Ectodermal cell (in vitro differentiated cells): ENCODE data around the gene ZNF841.
"Not testable (repeated sequence)": the region's sequence is repeated elsewhere in the genome, so short reads cannot be mapped to it uniquely, and the experiment has no call there.

Source experiments
- H3K27ac ChIP-seq: 2 replicates; pipeline ENCODE4 v1.7.0; 2013; ENCODE audit warnings: mild to moderate bottlenecking, low read depth, low read length; ENCODE audit not compliant: insufficient read depth, poor library complexity, severe bottlenecking
- H3K27me3 ChIP-seq: 2 replicates; pipeline ENCODE4 v1.7.0; 2013; ENCODE audit warnings: mild to moderate bottlenecking, low read length; ENCODE audit not compliant: insufficient read depth, control insufficient read depth, poor library complexity, severe bottlenecking
- H3K36me3 ChIP-seq: one replicate; pipeline ENCODE4 v1.7.0; 2013; ENCODE audit warnings: low read length; ENCODE audit not compliant: control insufficient read depth, insufficient read depth
- H3K4me1 ChIP-seq: one replicate; pipeline ENCODE4 v1.7.0; 2013; ENCODE audit warnings: low read length; ENCODE audit not compliant: control insufficient read depth, insufficient read depth
- H3K4me3 ChIP-seq: 2 replicates; pipeline ENCODE4 v1.7.0; 2013; ENCODE audit warnings: low read depth, low read length, control low read depth; ENCODE audit not compliant: insufficient read depth
- H3K9me3 ChIP-seq: 2 replicates; pipeline ENCODE4 v1.7.0; 2013; ENCODE audit warnings: mild to moderate bottlenecking, low read length, moderate library complexity; ENCODE audit not compliant: control insufficient read depth
- WGBS, 2 experiments: methylation state at CpG; one replicate each; pipeline ENCODE4 v1.1.7; 2013; ENCODE audit warnings: missing lambda C conversion rate in 2 of 2; 5-methylcytosine and 5-hydroxymethylcytosine counted together

Gene ZNF841

GRCh38 chr19:52069653-52070052 lies 25.9 kb downstream of the ZNF841 start:
- Histone ChIP-seq H3K9me3 (peaks cover 16% of the 10 kb centered on the region), H3K27me3 (no peaks in the 10 kb centered on the region), H3K27ac (no peak overlapping the region), H3K4me3 (no peak overlapping the region), H3K36me3 (peaks cover 32% of the 10 kb centered on the region), H3K4me1 (no peaks in the 10 kb centered on the region)
- WGBS, 2 experiments = 76 to 82% methylated on average over 1 of the region's 2 CpGs

GRCh38 chr19:52066258-52066863 lies 29.2 kb downstream of the ZNF841 start:
- Histone ChIP-seq H3K9me3 (peaks cover 22% of the 10 kb centered on the region), H3K27me3 (no peaks in the 10 kb centered on the region), H3K4me1 (no peaks in the 10 kb centered on the region), H3K27ac (no peak overlapping the region), H3K36me3 (peaks cover 32% of the 10 kb centered on the region), H3K4me3 (no peak overlapping the region)
- WGBS, 2 experiments = 90 to 94% methylated on average over 6 of the region's 6 CpGs

- Histone ChIP-seq H3K27me3 (no peaks in the 10 kb centered on the region), H3K36me3 (peaks cover 32% of the 10 kb centered on the region), H3K27ac (no peak overlapping the region), H3K4me3 (no peak overlapping the region), H3K4me1 (no peaks in the 10 kb centered on the region), H3K9me3 (peaks cover 20% of the 10 kb centered on the region)
- 96% methylated on average over 6 of the region's 6 CpGs for WGBS, 2 experiments
Measured at GRCh38 chr19:52065399-52065798, 30.2 kb downstream of the ZNF841 start.

GRCh38 chr19:52056480-52056879 lies 39.1 kb downstream of the ZNF841 start:
- not testable (repeated sequence) for H3K27me3 ChIP-seq, H3K9me3 ChIP-seq, H3K4me1 ChIP-seq, H3K36me3 ChIP-seq, H3K27ac ChIP-seq, H3K4me3 ChIP-seq
- WGBS, 2 experiments = 95 to 96% methylated on average over 3 of the region's 3 CpGs

GRCh38 chr19:52051736-52052135 lies 43.8 kb downstream of the ZNF841 start:
- not testable (repeated sequence) for H3K4me1 ChIP-seq, H3K36me3 ChIP-seq, H3K4me3 ChIP-seq, H3K27ac ChIP-seq, H3K27me3 ChIP-seq, H3K9me3 ChIP-seq
- 100% methylated on average over 1 of the region's 1 CpG for WGBS, 2 experiments

GRCh38 chr19:52048555-52049501 lies 46.7 kb downstream of the ZNF841 start, which contains the start of gene ZNF432:
TSS of gene ZNF432 (minus strand) at chr19:52048838. CDS start at chr19:52046868, 1,970 bp downstream.
- Histone ChIP-seq H3K27ac (peak within 1 kb of the TSS; percentile 99), H3K4me1 (no peaks in the 10 kb centered on the region), H3K9me3 (peaks cover 4% of the 10 kb centered on the region), H3K36me3 (peaks cover 27% of the 10 kb centered on the region), H3K4me3 (peak within 1 kb of the TSS; percentile 83), H3K27me3 (no peaks in the 10 kb centered on the region)
- 1% methylated on average over 60 of the region's 60 CpGs for WGBS, 2 experiments

GRCh38 chr19:52039169-52039568 lies 56.4 kb downstream of the ZNF841 start:
- Histone ChIP-seq H3K27me3 (no peaks in the 10 kb centered on the region), H3K4me1 (no peaks in the 10 kb centered on the region), H3K27ac (no peak overlapping the region), H3K9me3 (peaks cover 15% of the 10 kb centered on the region), H3K36me3 (peaks cover 78% of the 10 kb centered on the region), H3K4me3 (no peak overlapping the region)
- 94 to 99% methylated on average over 3 to 4 of the region's 4 CpGs for WGBS, 2 experiments

GRCh38 chr19:52034051-52034728 lies 61.4 kb downstream of the ZNF841 start:
- H3K27ac ChIP-seq = no peak overlapping the region
- WGBS, 2 experiments = 95 to 96% methylated on average over 11 to 12 of the region's 12 CpGs
- H3K4me1 ChIP-seq = no peaks in the 10 kb centered on the region
- H3K27me3 ChIP-seq = no peaks in the 10 kb centered on the region
- H3K4me3 ChIP-seq = no peak overlapping the region
- H3K36me3 ChIP-seq = peaks cover 70% of the 10 kb centered on the region
- H3K9me3 ChIP-seq = peaks cover 20% of the 10 kb centered on the region

GRCh38 chr19:52028780-52029123 lies 66.8 kb downstream of the ZNF841 start:
- H3K9me3 ChIP-seq = peaks cover 3% of the 10 kb centered on the region
- peaks cover 25% of the 10 kb centered on the region for H3K36me3 ChIP-seq
- H3K4me3 ChIP-seq = peak overlapping the region; percentile 95
- no peaks in the 10 kb centered on the region for H3K27me3 ChIP-seq
- WGBS, 2 experiments = 4 to 23% methylated on average over 4 to 5 of the region's 5 CpGs
- H3K27ac ChIP-seq = peak overlapping the region; percentile 95
- peaks cover 7% of the 10 kb centered on the region for H3K4me1 ChIP-seq
